ENCODE results near the gene RRP8. TPM values are rescaled to one million over a fixed set of nuclear protein-coding genes. Genes with fewer than 3 reads are reported as not detected.

Gene RRP8
- polyA plus RNA-seq, 4 donors: 18.0 to 26.5 (median 24.0) TPM

DNA sequence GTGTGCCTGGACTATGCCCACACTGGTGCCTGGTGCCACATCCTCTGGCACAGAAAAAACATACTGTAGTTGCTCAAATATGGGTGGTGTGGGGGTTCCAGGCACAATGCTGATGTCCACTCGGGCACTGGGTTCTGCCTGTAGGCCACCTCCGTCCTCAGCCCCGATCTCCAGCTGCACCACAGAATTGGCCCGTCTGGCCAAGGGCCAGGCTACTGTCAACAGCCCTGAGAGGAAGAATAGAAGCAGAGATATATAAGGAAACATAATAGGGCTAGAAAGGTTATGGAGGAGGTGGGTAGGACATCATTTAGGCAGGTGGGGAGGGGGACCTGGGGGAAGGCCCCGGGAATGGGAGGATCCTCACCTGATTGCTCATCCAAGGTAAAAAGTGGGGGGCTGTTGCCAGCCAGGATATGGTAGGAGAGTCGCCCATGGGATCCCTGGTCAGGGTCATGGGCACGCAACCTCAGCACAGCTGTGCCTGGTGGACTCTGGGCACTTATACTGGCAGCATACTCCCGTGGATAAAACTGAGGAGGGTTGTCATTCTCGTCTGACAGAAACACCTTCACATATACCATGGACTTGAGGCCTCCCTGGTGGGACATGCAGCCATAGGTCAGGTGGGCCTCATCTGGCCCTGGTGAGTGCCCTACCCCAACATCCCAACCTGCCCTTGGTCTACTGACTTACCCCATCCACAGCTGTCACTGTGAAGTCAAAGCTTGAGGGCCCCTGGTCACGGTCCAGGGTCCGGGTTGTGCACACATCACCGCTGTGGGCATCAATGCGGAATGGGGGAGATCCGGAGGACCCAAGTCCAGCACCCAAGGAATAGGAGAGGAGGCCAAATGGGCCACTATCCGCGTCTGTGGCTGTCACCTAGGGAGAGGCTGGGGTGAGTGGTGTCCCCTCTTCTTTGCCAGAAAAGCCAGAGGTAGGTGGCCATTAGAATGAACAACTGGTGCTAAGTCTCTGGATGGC lies 30.3 kb upstream of the RRP8 start:
- no peak for DNase-seq (ENCODE audit: low read depth in 4 of 4, low spot score in 2 of 4)

DNA sequence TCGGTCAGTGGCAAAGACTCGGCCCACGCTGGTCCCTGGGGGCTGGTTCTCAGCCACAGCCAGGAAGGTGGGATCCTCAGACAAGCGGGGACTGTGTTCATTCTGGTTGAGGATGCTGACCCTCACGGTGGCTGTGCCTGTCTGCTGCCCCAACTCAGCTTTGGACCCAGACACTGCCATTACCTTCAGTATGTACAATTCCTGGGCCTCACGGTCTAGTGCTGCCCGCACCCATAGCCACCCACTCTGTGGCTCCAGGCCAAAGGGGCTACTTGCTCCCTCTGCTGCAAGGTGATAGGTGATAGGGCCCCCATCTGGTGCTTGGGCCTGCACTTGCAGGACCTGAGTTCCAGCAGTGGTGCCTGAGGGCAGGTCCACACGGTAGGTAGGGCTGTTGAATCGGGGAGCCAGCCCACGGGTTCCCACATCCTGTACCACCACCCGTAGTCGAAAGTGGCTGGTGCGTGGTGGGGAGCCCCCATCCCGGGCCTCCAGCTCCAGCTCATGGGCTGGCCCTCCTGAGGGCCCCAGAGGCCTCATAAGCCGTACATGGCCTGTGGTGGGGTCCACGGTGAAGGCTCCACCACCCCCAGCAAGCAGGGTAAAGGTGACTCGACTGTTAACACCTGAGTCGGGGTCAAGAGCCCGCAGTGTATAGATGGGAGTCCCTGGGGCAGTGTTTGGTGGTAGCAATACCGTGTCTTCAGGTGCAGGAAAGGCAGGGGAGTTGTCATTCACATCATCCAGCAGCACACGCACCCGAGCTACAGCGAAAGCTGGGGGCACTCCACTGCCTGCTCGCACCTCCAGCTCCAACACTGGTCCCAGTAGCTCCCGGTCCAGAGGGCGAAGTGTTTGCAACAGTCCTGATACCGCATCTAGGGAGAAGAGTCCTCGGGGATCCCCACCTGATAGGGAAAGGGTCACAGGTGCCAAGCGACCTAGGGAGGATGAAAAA lies 29.0 kb upstream of the RRP8 start:
- no peak for DNase-seq (ENCODE audit: low read depth in 4 of 4, low spot score in 2 of 4)

DNA sequence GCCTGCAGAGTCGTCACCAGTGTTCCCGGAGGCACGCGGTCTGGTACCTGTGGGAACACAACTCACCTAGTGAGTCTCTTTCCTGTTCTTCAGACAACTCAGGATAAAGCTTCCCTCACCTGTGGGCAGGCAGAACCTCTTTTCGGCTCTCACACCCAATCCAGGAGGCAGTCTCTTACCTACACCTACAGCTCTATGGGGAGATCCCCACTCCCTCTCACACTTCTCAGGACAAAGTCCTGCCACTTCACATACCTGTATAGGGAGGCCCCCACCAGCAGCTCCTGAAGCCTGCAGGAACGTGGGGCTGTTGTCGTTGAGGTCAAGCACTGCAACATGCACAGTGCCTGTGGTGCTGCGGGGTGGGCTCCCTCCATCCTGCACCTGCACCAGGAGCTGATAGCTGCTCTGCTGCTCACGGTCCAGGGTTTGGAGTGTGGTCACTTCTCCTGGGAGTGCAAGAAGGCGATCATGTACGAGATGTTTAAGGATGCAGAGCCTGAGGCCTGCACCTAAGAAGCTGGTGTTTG lies 28.0 kb upstream of the RRP8 start:
- DNase-seq (ENCODE audit: low read depth in 4 of 4, low spot score in 2 of 4): no peak

DNA sequence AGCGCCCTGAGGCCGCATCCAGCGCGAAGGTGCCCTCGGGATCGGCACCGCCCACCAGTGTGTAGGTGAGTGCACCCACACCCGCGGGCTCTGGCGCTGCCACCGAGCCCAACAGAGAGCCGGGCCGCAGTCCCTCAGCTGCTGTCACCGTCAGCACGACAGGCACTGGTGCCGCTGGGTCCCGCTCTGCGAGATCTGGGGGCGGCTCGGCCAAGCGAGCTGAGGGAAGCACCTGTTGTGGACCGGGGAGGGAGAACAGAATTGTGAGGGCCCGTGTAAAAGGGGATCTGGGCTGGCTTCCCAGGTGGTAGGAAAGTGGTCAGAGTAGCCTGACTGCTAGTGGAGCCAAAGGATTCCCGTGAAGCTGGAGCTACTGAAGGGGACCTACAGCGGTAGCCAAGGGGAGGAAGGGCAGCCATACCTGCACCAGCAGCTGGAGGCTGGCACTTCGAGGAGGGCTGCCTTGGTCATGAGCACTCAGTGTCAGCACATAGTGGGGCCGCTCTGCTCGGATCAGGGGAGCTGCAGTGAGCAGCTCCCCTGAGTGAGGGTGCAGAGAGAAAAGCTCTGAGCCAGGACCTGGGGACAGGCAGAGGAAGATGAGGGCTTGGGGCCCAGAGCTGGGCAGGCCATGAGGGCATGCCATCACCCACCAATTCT lies 27.3 kb upstream of the RRP8 start:
- DNase-seq (ENCODE audit: low read depth in 4 of 4, low spot score in 2 of 4): no peak

DNA sequence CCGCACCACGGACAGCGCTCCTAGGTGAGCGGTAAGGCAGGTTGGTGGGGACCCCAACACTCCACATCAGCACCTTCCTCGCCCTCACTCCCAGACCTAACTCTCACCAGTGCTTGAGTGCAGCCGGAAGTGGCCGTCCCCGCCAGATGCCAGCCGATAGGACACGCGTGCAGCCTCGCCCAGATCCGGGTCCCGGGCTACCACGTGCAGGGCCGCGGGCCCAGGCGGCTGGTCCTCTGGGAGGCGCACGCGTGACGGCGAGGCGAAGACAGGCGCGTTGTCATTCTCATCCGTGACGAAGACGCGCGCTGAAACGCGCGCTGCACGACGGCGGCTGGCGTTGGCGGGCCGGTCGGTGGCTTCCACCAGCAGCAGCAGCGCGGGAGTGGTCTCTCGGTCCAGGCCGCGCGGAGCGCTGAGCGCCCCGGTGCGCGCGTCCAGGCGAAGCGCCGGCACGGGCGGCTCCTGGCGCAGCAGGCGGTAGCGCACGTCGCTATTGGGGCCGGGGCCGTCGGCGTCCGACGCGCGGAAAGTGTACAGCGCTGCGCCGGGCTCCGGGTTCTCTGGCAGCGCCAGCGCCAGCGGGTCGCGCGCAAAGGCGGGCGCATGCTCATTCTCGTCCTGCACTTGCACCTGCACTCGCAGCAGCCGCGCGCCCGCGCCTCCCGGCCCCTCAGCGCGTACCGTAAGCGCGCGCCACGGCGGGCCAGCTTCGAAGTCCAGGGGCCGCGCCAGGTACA lies 26.6 kb upstream of the RRP8 start:
- DNase-seq (ENCODE audit: low read depth in 4 of 4, low spot score in 2 of 4): no peak

DNA sequence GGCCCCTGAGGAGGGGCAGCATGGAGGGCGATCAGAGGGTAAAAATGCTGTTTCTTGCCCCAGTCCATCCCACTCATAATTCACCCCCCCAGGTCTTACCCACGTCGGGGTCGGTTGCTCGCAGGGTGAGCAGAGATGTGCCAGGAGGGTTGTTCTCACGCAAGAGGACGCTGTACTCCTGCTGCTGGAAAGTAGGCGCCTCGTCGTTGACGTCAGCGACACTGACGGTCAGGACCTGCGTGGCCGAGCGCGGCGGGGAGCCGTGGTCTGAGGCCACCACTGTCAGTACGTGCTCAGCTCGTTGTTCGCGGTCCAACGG lies 26.1 kb upstream of the RRP8 start:
- no peak for DNase-seq (ENCODE audit: low read depth in 4 of 4, low spot score in 2 of 4)

DNA sequence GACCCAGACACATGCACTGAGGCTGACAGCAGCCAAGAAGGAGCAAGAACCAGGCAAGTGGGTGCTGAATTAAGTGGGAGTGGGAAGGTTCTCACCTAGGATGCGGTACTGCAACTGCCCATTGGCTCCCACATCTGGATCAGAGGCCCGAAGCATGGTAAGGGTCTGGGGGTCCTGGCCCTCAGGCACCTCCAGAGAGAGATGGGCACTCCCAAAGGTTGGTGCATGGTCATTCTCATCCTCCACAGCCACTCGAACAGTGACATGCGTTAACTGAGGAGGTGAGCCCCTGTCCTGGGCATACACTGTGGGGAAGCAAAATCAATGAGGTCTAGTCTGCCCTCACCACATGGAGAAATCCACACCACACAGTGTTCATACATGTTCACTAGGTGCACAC lies 25.1 kb upstream of the RRP8 start:
- no peak for DNase-seq (ENCODE audit: low read depth in 4 of 4, low spot score in 2 of 4)

DNA sequence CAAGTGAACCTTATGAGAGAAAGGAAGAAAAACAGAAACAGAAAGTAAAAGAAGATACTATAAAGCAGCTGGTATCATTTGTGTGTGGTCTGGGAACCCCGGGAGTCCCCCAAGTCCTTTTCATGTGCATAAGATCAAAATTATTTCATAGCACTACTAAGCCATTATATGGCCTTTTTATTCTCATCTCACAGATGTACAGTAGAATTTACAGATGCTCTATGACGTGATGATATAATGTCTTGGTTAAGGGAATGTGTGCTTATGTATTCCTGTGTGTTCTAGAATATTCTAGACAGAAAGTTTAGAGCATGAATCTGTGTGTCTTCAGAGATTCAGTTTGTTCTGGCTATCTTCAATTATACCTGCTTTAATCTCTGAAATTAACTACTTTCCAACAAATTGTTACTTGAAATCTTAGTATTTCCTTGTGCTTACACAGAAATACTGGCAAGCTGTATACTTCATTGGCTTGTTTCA lies 24.4 kb upstream of the RRP8 start:
- DNase-seq (ENCODE audit: low read depth in 4 of 4, low spot score in 2 of 4): no peak

DNA sequence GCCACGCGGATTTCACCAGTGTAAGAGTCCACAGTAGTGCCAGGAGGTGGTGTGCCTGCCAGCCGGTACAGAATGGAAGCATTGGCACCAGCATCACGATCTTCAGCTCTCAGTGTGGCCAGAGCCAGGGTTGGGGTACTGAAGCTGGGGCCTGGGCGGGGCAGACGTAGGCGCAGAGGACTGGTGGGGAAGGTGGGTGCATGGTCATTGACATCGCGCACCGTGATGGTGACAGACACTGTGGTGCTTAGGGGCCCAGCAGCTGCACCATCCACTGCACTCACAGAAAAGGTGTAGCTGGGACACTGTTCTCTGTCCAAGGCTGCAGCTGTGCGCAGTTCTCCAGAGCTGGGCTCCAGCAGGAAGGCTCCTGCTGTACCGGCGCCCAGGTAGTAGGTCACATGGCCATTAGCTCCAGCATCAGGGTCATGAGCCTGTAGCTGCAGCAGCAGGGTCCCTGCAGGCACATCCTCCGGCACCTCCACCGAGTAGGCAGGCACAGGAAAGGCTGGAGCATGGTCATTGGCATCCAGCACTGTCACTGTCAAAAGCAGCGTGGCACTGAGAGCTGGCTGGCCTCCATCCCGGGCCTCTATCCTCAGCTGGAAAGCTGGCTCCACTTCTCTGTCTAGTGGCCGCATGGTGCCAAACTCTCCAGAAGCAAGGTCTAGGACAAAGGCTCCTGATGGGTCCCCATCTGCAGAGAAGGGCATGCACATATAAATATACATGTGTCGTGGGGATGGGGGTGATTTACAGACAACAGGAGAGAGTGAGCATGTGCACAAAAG lies 23.8 kb upstream of the RRP8 start:
- no peak for DNase-seq (ENCODE audit: low read depth in 4 of 4, low spot score in 2 of 4)

DNA sequence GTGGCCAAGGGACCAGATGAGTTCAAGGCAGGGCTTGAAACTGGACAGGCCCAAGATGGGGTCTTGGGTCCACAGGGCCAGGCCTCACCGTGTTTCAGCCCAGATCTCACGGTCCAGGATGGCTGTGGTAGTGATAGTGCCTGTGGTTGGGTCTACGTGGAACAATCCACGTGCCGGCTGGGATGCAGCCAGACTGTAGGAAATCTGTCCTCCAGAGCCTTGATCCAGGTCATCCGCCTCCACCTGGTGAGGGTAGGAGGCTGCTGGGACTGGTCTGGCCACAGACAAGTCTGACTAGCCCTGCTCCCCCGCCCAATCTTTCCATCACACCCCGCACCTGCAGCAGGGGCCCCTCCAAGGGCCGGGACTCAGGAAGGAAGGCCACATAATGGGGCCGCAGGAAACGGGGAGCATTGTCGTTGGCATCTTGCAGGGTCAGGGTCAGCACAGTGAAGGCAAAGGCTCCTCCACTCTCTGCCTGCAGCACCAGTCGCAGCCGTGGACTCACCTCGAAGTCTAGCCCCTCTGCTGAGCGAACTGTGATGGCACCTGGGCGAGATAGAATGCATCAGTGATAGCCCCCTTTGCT lies 22.5 kb upstream of the RRP8 start:
- DNase-seq (ENCODE audit: low read depth in 4 of 4, low spot score in 2 of 4): no peak

DNA sequence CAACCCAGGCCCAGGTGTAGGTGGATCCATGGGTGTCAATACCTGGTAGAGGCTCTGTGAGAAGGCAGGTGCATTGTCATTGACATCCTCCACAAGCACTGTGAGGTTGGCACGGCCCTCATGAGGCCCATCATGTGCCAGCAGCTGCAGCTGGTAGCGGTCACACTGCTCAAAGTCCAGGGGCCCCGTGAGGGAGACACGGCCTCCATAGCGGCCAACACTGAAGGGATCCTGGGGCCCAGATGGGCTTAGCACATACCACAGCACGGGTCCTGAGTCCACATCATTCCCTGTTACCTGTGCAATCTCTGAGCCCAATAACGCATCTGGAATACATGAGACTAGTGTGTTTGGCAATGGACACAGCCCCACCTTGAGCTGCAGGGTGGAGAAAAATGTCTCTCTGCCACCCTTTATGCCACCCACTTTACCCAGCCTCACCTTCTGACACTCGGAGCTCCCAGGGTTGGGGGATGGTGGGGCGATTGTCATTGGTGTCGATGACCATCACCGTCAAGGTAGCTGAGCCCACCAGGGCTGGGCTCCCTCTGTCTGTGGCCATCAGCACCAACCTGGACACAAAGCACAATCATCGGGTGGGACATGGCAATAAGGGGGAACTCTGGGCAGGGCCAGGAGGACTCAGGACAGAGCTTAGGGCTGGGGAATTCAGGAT lies 21.9 kb upstream of the RRP8 start:
- no peak for DNase-seq (ENCODE audit: low read depth in 4 of 4, low spot score in 2 of 4)

DNA sequence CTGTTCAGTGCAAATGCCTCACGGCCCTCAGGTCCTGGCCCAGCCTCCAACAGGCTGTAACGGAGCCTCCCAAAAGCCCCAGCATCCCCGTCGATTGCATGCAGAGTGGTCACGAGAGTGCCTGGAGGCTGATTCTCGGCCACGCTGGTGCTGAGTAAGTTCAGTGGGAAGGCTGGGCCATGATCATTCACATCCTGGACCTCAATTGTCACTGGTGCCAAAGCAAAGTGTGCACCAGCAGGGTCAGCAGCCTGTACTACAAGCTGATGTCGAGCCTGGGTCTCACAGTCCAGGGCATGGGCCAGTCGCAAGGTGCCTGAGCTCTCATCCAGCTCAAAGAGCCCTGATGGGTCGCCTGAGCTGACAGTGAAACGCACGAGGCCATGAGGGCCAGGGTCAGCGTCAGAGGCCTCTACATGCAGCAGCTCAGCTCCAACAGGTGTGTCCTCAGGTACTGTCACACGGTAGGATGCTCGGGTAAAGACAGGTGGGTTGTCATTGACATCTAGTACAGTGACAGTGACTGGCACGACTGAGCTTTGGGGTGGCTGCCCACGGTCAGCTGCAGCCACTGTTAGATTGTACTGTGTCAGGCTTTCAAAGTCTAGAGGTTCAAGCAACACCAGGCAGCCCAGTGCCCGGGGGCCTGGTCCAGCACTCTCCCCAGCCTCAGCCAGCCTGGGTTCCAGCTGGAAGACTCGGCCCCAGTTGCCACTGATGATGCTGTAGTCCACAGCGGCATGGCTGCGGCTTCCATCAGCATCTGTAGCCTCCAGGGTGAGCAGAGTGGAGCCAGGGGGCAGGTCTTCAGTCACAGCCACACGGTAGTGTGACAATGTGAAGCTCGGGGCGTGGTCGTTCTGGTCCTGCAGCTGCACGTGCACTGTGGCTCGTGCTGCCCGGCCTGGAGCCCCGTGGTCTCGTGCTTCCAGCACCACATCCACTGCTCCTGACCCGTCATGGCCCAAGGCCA lies 20.3 kb upstream of the RRP8 start:
- DNase-seq (ENCODE audit: low read depth in 4 of 4, low spot score in 2 of 4): no peak

DNA sequence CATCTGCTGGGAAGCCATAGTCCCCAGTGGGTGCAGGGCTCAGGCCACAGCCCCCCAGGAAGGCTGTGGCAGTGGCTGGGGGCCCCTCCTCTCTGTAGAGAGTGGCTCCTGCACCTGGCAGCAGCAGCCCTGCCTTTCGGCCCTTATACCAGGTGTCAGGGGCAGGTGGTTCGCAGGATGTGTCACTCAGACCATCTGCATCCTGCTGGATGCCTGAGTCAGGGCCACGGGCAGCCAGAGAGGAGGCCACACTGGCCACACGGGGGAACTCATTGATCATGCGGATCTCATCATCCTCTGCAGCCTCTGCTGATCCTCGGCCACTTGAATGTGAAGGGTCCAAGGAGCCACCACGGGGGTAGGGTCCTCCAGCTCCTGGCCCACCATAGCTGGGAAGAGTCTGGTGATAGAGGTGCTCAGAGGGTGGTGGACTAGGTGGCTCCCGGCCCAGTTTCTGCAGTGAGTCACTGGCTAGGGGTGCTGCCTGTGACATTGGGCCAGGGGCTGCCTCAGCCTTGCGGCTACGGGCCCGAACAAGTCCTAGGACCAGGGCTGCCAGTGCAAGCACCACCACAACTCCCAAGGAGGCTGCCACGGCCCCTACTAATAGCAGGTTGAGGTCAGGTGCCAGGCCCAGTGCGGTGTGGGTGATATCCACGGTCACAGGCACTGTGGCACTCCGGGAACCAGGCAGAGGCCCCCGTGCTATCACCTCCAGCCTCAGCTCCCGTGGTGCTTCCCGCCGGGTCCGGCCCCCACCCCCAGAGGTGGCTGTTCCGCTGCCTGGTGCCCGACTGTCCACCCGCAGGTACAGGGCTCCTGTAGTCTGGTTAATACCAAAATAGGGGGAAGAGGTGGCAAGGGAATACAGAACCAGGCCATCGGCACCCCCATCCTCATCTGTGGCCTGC lies 19.1 kb upstream of the RRP8 start:
- no peak for DNase-seq (ENCODE audit: low read depth in 4 of 4, low spot score in 2 of 4)

DNA sequence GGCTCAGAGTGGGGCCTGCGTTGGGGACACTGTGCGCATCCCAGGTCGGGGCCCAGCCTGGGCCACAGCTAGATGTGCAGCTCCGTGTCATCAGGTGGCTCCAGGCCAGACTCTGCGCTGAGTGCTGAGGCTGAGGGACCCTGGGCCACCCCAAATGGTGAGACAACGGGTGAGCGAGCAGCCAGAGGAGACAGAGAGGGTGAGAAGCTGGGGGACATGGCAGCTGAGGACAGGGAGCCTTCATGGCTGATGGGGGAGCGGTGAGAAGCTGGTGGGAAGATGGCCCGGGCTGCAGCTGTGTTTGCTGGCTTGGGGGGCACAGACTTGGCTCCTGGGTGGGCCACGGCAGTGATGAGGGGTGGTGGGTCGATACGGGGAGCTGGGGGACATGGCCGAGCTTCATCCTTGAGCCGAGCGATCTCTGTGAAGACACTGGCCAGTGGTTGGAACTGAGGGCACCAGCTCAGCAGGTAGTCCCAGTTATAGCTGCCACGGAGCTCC lies 18.3 kb upstream of the RRP8 start:
- DNase-seq (ENCODE audit: low read depth in 4 of 4, low spot score in 2 of 4): no peak

DNA sequence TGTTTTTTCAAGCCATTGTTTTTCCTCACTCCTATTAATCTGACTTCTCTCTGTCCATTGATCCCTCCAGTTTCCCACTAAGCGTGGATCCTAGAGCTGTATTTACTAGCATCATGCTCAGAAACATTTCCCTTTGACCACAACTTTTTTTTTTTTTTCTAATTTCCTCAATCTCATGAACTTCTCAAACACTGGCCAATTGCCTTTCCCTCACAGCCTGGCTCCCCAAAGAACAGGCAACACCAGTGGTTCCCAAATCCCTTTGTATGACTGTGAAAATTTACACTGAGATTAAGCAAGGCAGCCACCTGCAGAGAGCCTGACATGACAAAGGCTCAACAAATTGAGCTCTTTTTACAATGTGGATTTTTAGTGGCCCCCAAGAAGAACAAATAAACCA lies 17.2 kb upstream of the RRP8 start:
- no peak for DNase-seq (ENCODE audit: low read depth in 4 of 4, low spot score in 2 of 4)

Measured in left renal cortex interstitium (tissue), 4 donors.